Pancreas (tissue), 10 donors: ENCODE measurements around the gene LOXL4. TPM values are rescaled to one million over a fixed set of nuclear protein-coding genes. Genes with fewer than 3 reads are reported as not detected.
"Not testable (repeated sequence)": the region's sequence is repeated elsewhere in the genome, so short reads cannot be mapped to it uniquely, and the experiment has no call there.

ENCODE experiments used
- ATAC-seq, 4 donors: fragments of 200-7000 bp; cut with Tn5 transposase; one replicate each; pipeline versions ENCODE4 v1.8.0 to v1.9.1; 2020; ENCODE audit warnings: mild to moderate bottlenecking in 4 of 4, moderate library complexity in 4 of 4
- DNase-seq, 6 donors: peaks; one replicate each; pipeline ENCODE4 v3.0.0-alpha.2; 2020
- FAIRE-seq: peaks from 2 replicates; lab custom pipeline; 2012; peaks lifted over from hg19 to GRCh38; lab: Jason Lieb, UNC
- H3K27ac ChIP-seq, 4 donors: fragments of 200-600 bp; sonication (generic); 1 replicate in 3 of 4; 2 replicates in 1 of 4; pipeline versions ENCODE4 v1.5.0 to v1.8.0; 2020
- H3K27me3 ChIP-seq, 4 donors: fragments of 200-600 bp; one replicate each; pipeline ENCODE4 v1.8.0; 2021
- H3K36me3 ChIP-seq, 3 donors: fragments of 200-600 bp; sonication (generic) in 1 of 3; one replicate each; pipeline versions ENCODE4 v1.5.0 to v1.8.0; 2020 to 2021
- H3K4me1 ChIP-seq, 3 donors: fragments of 200-600 bp; one replicate each; pipeline ENCODE4 v1.8.0; 2021
- H3K4me3 ChIP-seq, 4 donors: fragments of 200-600 bp; sonication (generic) in 2 of 4; one replicate each; pipeline versions ENCODE4 v1.5.0 to v1.8.0; 2020 to 2021
- H3K9me3 ChIP-seq, 4 donors: fragments of 200-600 bp; one replicate each; pipeline ENCODE4 v1.8.0; 2021
- WGBS, 2 donors: extraction: QIAGEN DNeasy Blood & Tissue Kit; methylation state at CpG; one replicate each; pipeline ENCODE4 v1.1.7; 2013; 5-methylcytosine and 5-hydroxymethylcytosine counted together
- intact Hi-C, 3 donors: fragments of 100-400 bp; cut with DNase I; formaldehyde crosslinking; loops; one replicate each; pipeline versions ENCODE4 v1.11.1 to v1.14.2; 2022
- polyA plus RNA-seq, 2 donors: library from polyadenylated mRNA; stranded (reverse); fragments of 200-250 nt; gene quantifications; one replicate each; pipeline ENCODE4 v1.2.3, GENCODE V29; 2013
- total RNA-seq, 6 donors: library from RNA; stranded (reverse); fragmentation: NEBNext Ultra II Directional in 4 of 6; extraction: Animal tissue kit (Norgen Biotek cat#: 25700) in 4 of 6; gene quantifications; one replicate each; pipeline versions ENCODE4 v1.2.1 to v1.2.4, GENCODE V29; 2021 to 2023
- TF ChIP-seq, protein P1 (sequence below), 4 donors: fragments of 200-600 bp; sonication (generic) in 3 of 4; IDR thresholded peaks; one replicate each; pipeline versions ENCODE4 v1.5.0 to v1.8.0; 2021; ENCODE audit warnings: antibody characterized with exemption in 4 of 4
- donor health status: healthy with polysubstance abuse.
- donor health status: DM: no; HTN: no; CAD: no; lungs with moderate emphysema.
- donor health status: DM: no; HTN: no; CAD: no.
- donor health status: control.
- donor health status: control.
- donor health status: Bipolar disorder and iron deficiency.
- donor health status: DM: yes; HTN: yes; CAD: no.
- donor health status: DM: no; HTN: no; CAD: no.
- donor health status: DM: no; HTN: no; CAD: no.
- donor health status: DM: yes; HTN: yes; CAD: no.

LOXL4 gene
- total and polyA plus RNA-seq, 8 donors, result 3.7 to 12.5 (median 8.6) TPM

- ATAC-seq, result no peak
- no peak overlapping the region for H3K4me3 ChIP-seq
- no peak for FAIRE-seq
- intact Hi-C loops, result no loop called here
- peaks cover 4 to 18% (median 9%) of the 10 kb centered on the region in 3 donors for H3K36me3 ChIP-seq
- H3K9me3 ChIP-seq, result no peaks in the 10 kb centered on the region
- TF ChIP-seq, protein P1, sequence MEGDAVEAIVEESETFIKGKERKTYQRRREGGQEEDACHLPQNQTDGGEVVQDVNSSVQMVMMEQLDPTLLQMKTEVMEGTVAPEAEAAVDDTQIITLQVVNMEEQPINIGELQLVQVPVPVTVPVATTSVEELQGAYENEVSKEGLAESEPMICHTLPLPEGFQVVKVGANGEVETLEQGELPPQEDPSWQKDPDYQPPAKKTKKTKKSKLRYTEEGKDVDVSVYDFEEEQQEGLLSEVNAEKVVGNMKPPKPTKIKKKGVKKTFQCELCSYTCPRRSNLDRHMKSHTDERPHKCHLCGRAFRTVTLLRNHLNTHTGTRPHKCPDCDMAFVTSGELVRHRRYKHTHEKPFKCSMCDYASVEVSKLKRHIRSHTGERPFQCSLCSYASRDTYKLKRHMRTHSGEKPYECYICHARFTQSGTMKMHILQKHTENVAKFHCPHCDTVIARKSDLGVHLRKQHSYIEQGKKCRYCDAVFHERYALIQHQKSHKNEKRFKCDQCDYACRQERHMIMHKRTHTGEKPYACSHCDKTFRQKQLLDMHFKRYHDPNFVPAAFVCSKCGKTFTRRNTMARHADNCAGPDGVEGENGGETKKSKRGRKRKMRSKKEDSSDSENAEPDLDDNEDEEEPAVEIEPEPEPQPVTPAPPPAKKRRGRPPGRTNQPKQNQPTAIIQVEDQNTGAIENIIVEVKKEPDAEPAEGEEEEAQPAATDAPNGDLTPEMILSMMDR (IDR thresholded peaks at IDR 0.05), result no peak
- no peak for DNase-seq
- H3K27me3 ChIP-seq, result no peaks in the 10 kb centered on the region
- H3K4me1 ChIP-seq, result no peaks in the 10 kb centered on the region
- WGBS, 2 donors, result 95 to 97% methylated on average over 4 of the region's 4 CpGs
- no peak overlapping the region for H3K27ac ChIP-seq
Measured at GRCh38 chr10:98231417-98231816, 36.6 kb downstream of the LOXL4 start.

DNA sequence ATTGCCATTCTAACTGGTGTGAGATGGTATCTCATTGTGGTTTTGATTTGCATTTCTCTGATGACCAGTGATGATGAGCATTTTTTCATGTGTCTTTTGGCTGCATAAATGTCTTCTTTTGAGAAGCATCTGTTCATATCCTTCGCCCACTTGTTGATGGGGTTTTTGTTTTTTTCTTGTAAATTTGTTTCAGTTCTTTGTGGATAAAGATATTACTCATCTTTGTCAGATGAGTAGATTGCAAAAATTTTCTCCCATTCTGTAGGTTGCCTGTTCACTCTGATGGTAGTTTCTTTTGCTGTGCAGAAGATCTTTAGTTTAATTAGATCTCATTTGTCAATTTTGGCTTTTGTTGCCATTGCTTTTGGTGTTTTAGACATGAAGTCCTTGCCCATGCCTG lies 39.7 kb downstream of the LOXL4 start:
- DNase-seq, ATAC-seq, FAIRE-seq, H3K27ac ChIP-seq, intact Hi-C loops, H3K4me1 ChIP-seq, H3K9me3 ChIP-seq, H3K4me3 ChIP-seq, H3K36me3 ChIP-seq, H3K27me3 ChIP-seq: not testable (repeated sequence)
- 88 to 93% methylated on average over 1 of the region's 1 CpG for WGBS, 2 donors

DNA sequence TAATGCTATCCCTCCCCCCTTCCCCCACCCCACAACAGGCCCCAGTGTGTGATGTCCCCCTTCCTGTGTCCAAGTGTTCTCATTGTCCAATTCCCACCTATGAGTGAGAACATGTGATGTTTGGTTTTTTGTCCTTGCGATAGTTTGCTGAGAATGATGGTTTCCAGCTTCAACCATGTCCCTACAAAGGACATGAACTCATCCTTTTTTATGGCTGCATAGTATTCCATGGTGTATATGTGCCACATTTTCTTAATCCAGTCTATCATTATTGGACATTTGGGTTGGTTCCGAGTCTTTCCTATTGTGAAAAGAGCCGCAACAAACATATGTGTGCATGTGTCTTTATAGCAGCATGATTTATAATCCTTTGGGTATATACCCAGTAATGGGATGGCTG lies 40.3 kb downstream of the LOXL4 start:
- H3K4me3 ChIP-seq, H3K4me1 ChIP-seq, H3K36me3 ChIP-seq, H3K27ac ChIP-seq, DNase-seq, intact Hi-C loops, FAIRE-seq, H3K9me3 ChIP-seq, H3K27me3 ChIP-seq, ATAC-seq: not testable (repeated sequence)
- WGBS, 2 donors, result 95 to 97% methylated on average over 3 of the region's 3 CpGs

DNA sequence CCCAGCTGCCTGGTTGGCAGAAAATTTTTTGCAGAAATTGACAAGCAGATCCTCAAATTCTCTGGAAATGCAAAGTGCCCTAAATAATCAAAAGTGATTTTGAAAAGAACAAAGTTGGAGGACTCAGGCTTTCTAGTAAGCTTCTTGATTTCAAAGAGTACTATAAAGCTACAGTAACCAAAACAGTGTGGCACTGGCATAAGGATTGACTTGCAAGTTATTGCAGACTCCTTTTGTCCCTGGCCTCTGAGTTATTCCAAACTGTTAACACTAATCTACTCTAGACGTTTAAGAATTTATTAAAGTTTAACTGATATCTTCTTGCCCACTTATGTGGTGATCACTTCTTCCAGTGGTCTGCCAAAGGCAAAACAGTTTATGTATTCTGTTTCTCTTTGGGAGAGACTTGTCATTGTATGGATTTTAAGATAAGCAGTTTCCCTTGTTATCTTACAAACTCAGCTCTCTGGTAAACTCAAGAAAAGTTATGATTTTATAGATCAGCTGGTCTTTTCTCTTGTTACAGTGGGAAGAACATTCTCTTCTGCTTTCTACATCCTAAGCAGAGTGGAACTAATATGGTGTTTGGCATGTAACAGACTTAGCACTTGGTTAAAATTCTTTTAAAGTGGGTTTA lies 41.4 kb downstream of the LOXL4 start:
- Histone ChIP-seq H3K36me3 (no peaks in the 10 kb centered on the region), H3K4me1 (no peaks in the 10 kb centered on the region), H3K27ac (no peak overlapping the region), H3K27me3 (no peaks in the 10 kb centered on the region), H3K9me3 (no peaks in the 10 kb centered on the region), H3K4me3 (no peak overlapping the region)
- intact Hi-C loops, result no loop called here
- no peak for DNase-seq
- 40 to 45% methylated on average over 1 of the region's 1 CpG for WGBS, 2 donors
- TF ChIP-seq, protein P1 (IDR thresholded peaks at IDR 0.05), result no peak
- FAIRE-seq, result no peak
- no peak for ATAC-seq

DNA sequence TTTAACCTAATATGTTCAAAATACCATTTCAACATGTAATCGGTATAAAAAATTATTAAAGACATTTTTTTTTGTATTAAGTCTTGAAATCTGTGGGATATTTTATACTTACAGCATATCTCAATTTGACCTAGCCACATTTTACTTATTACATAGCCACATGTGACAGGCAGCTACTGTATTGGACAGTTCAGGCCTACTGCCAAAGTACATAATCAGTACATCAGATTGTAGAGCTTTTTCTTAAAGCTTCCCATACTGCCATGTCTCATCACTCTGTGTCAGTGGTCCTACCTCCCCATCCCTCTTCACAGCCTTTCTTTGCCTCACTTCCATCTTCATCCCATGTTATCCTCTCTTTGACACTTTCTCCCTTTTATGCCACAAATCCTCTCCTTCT lies 43.0 kb downstream of the LOXL4 start:
- DNase-seq (no peak), ATAC-seq (peak in 1 of 4 donors; percentile 26)

GRCh38 chr10:98224509-98224908 lies 43.5 kb downstream of the LOXL4 start:
- Histone ChIP-seq H3K4me3 (no peak overlapping the region), H3K36me3 (no peaks in the 10 kb centered on the region), H3K27me3 (no peaks in the 10 kb centered on the region), H3K27ac (no peak overlapping the region), H3K9me3 (no peaks in the 10 kb centered on the region), H3K4me1 (no peaks in the 10 kb centered on the region)
- intact Hi-C loops, result no loop called here
- FAIRE-seq (no peak), ATAC-seq (no peak), DNase-seq (no peak)
- TF ChIP-seq, protein P1 (IDR thresholded peaks at IDR 0.05), result no peak
- 71 to 79% methylated on average over 2 of the region's 2 CpGs for WGBS, 2 donors

More for the DNA sequence above, 43.0 kb downstream of the LOXL4 start:
- Histone ChIP-seq H3K4me3 (no peak overlapping the region), H3K27ac (no peak overlapping the region), H3K9me3 (no peaks in the 10 kb centered on the region), H3K27me3 (no peaks in the 10 kb centered on the region), H3K4me1 (no peaks in the 10 kb centered on the region), H3K36me3 (no peaks in the 10 kb centered on the region)
- WGBS, 2 donors, result 76 to 93% methylated on average over 1 of the region's 1 CpG
- intact Hi-C loops, result no loop called here
- no peak for FAIRE-seq
- TF ChIP-seq, protein P1 (IDR thresholded peaks at IDR 0.05), result no peak
